Keratinocyte (primary cell): ENCODE results near the gene ATP9B.

Experiments used
- EZH2 ChIP-seq: IDR thresholded peaks from one replicate; pipeline ENCODE4 v1.6.1; 2012; ENCODE audit warnings: inconsistent platforms, mild to moderate bottlenecking, low read length, moderate library complexity
- TF ChIP-seq, protein P1 (sequence below), 3 experiments: IDR thresholded peaks in 1 of 3; conservative IDR thresholded peaks in 1 of 3; optimal IDR thresholded peaks in 1 of 3; 2 replicates in 2 of 3; 3 replicates in 1 of 3; pipeline versions ENCODE3 to v1.5.1; 2011; ENCODE audit warnings: low read length in 3 of 3, mild to moderate bottlenecking in 3 of 3, moderate library complexity in 2 of 3, control low read depth in 1 of 3, inconsistent platforms in 1 of 3; ENCODE audit not compliant: insufficient read depth in 2 of 3; ENCODE audit errors: extremely low read depth in 1 of 3

- TF ChIP-seq, protein P1, sequence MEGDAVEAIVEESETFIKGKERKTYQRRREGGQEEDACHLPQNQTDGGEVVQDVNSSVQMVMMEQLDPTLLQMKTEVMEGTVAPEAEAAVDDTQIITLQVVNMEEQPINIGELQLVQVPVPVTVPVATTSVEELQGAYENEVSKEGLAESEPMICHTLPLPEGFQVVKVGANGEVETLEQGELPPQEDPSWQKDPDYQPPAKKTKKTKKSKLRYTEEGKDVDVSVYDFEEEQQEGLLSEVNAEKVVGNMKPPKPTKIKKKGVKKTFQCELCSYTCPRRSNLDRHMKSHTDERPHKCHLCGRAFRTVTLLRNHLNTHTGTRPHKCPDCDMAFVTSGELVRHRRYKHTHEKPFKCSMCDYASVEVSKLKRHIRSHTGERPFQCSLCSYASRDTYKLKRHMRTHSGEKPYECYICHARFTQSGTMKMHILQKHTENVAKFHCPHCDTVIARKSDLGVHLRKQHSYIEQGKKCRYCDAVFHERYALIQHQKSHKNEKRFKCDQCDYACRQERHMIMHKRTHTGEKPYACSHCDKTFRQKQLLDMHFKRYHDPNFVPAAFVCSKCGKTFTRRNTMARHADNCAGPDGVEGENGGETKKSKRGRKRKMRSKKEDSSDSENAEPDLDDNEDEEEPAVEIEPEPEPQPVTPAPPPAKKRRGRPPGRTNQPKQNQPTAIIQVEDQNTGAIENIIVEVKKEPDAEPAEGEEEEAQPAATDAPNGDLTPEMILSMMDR (optimal IDR thresholded peaks at IDR 0.05 in 1 of 3, IDR thresholded peaks at IDR 0.05 in 1 of 3, conservative IDR thresholded peaks at IDR 0.05 in 1 of 3; ENCODE audit: extremely low read depth in 1 of 3, insufficient read depth in 2 of 3, low read length in 3 of 3), result no peak
- TF ChIP-seq EZH2, result no peak
Observed at GRCh38 chr18:79405781-79406575, 336.8 kb downstream of the ATP9B start.
